Astrocyte (in vitro differentiated cells and primary cell): ENCODE results near the gene MPRIP. TPM values are rescaled to one million over a fixed set of nuclear protein-coding genes. Genes with fewer than 3 reads are reported as not detected.

Experiments
- DNase-seq: peaks from one replicate; pipeline ENCODE4 v3.0.0-alpha.2; 2010; ENCODE audit warnings: low read depth
- FAIRE-seq: peaks from 2 replicates; lab custom pipeline; 2011; peaks lifted over from hg19 to GRCh38; lab: Jason Lieb, UNC
- H2AFZ ChIP-seq: 2 replicates; pipeline ENCODE4 v1.6.0; 2012; ENCODE audit warnings: low read depth, low read length, inconsistent platforms
- H3K27ac ChIP-seq: 2 replicates; pipeline ENCODE4 v1.5.1; 2011; ENCODE audit warnings: low read depth, low read length, inconsistent platforms
- H3K27me3 ChIP-seq: 2 replicates; pipeline ENCODE4 v1.6.0; 2011; ENCODE audit warnings: low read length, inconsistent platforms; ENCODE audit not compliant: insufficient read depth
- H3K36me3 ChIP-seq: 2 replicates; pipeline ENCODE4 v1.5.1; 2011; ENCODE audit warnings: low read length, inconsistent platforms; ENCODE audit not compliant: insufficient read depth
- H3K4me1 ChIP-seq: 2 replicates; pipeline ENCODE4 v1.5.1; 2011; ENCODE audit warnings: low read length, inconsistent platforms; ENCODE audit not compliant: insufficient read depth
- H3K4me2 ChIP-seq: 2 replicates; pipeline ENCODE4 v1.6.0; 2012; ENCODE audit warnings: low read length, inconsistent platforms
- H3K4me3 ChIP-seq: 2 replicates; pipeline ENCODE4 v1.5.1; 2011; ENCODE audit warnings: low read depth, mild to moderate bottlenecking, low read length, inconsistent platforms; ENCODE audit not compliant: insufficient read depth
- H3K79me2 ChIP-seq: 2 replicates; pipeline ENCODE4 v1.6.0; 2012; ENCODE audit warnings: mild to moderate bottlenecking, low read length, inconsistent platforms; ENCODE audit not compliant: insufficient read depth
- H3K9ac ChIP-seq: 2 replicates; pipeline ENCODE4 v1.6.0; 2012; ENCODE audit warnings: mild to moderate bottlenecking, low read length, inconsistent platforms
- H3K9me3 ChIP-seq: 2 replicates; pipeline ENCODE4 v1.5.1; 2012; ENCODE audit warnings: low read depth, mild to moderate bottlenecking, low read length, inconsistent platforms; ENCODE audit not compliant: insufficient read depth
- H4K20me1 ChIP-seq: 2 replicates; pipeline ENCODE4 v1.6.0; 2012; ENCODE audit warnings: low read length, inconsistent platforms; ENCODE audit not compliant: insufficient read depth
- H3K27ac Mint-ChIP-seq: one replicate; pipeline ENCODE4 v1.8.0; 2021; ENCODE audit warnings: mild to moderate bottlenecking, mixed read lengths; ENCODE audit not compliant: unreplicated experiment
- H3K27me3 Mint-ChIP-seq: one replicate; pipeline ENCODE4 v1.8.0; 2021; ENCODE audit warnings: low read depth, mixed read lengths; ENCODE audit not compliant: unreplicated experiment
- H3K36me3 Mint-ChIP-seq: one replicate; pipeline ENCODE4 v1.8.0; 2021; ENCODE audit warnings: low read depth, mixed read lengths; ENCODE audit not compliant: unreplicated experiment
- H3K4me1 Mint-ChIP-seq: one replicate; pipeline ENCODE4 v1.8.0; 2021; ENCODE audit warnings: low read depth, mixed read lengths; ENCODE audit not compliant: unreplicated experiment
- H3K4me3 Mint-ChIP-seq: one replicate; pipeline ENCODE4 v1.8.0; 2021; ENCODE audit warnings: mild to moderate bottlenecking, moderate library complexity, mixed read lengths; ENCODE audit not compliant: unreplicated experiment
- H3K9me3 Mint-ChIP-seq: one replicate; pipeline ENCODE4 v1.8.0; 2021; ENCODE audit warnings: mild to moderate bottlenecking, mixed read lengths; ENCODE audit not compliant: unreplicated experiment
- CTCF ChIP-seq: IDR thresholded peaks from 2 replicates; pipeline ENCODE4 v1.5.1; 2011; ENCODE audit warnings: low read depth, mild to moderate bottlenecking, inconsistent platforms, low read length, moderate library complexity; ENCODE audit not compliant: insufficient read depth
- EZH2 ChIP-seq: IDR thresholded peaks from 2 replicates; pipeline ENCODE4 v1.6.1; 2012; ENCODE audit warnings: mild to moderate bottlenecking, low read length, inconsistent platforms; ENCODE audit not compliant: insufficient read depth
- total RNA-seq: library from RNA; stranded (reverse); gene quantifications from 2 replicates; pipeline ENCODE4 v1.2.1, GENCODE V29; 2021

Gene MPRIP
- total RNA-seq, 1 donor from 2014 or later: 176 TPM

- H3K27ac Mint-ChIP-seq: no peak overlapping the region
Observed at GRCh38 chr17:17069849-17070248, 27.6 kb downstream of the MPRIP start.

GRCh38 chr17:17070931-17071330, 28.7 kb downstream of the MPRIP start:
- peaks cover 50% of the 10 kb centered on the region for H3K4me1 Mint-ChIP-seq
- Histone ChIP-seq H3K27me3 (no peaks in the 10 kb centered on the region), H3K9ac (no peak overlapping the region), H3K4me3 (no peak overlapping the region), H3K4me1 (peaks cover 37% of the 10 kb centered on the region), H3K79me2 (peaks cover 100% of the 10 kb centered on the region), H2AFZ (no peak overlapping the region), H3K4me2 (no peak overlapping the region), H4K20me1 (peaks cover 98% of the 10 kb centered on the region), H3K9me3 (no peaks in the 10 kb centered on the region), H3K27ac (no peak overlapping the region), H3K36me3 (no peaks in the 10 kb centered on the region)
- H3K4me3 Mint-ChIP-seq: no peak overlapping the region
- peaks cover 12% of the 10 kb centered on the region for H3K36me3 Mint-ChIP-seq
- H3K27ac Mint-ChIP-seq: peak overlapping the region; percentile 67
- TF ChIP-seq EZH2: no peak
- no peak for TF ChIP-seq CTCF
- no peaks in the 10 kb centered on the region for H3K27me3 Mint-ChIP-seq
- H3K9me3 Mint-ChIP-seq: peaks cover 1% of the 10 kb centered on the region
- DNase-seq (no peak), FAIRE-seq (no peak)

More at GRCh38 chr17:17069849-17070248, 27.6 kb downstream of the MPRIP start:
- Histone ChIP-seq H2AFZ (no peak overlapping the region), H3K9ac (no peak overlapping the region), H3K9me3 (no peaks in the 10 kb centered on the region), H3K4me2 (no peak overlapping the region), H3K27me3 (no peaks in the 10 kb centered on the region), H4K20me1 (peaks cover 98% of the 10 kb centered on the region), H3K4me1 (peaks cover 30% of the 10 kb centered on the region), H3K4me3 (no peak overlapping the region), H3K36me3 (no peaks in the 10 kb centered on the region), H3K79me2 (peaks cover 100% of the 10 kb centered on the region), H3K27ac (no peak overlapping the region)
- H3K4me1 Mint-ChIP-seq: peaks cover 41% of the 10 kb centered on the region
- H3K27me3 Mint-ChIP-seq: no peaks in the 10 kb centered on the region
- no peak for TF ChIP-seq EZH2
- no peak for TF ChIP-seq CTCF
- DNase-seq (no peak), FAIRE-seq (no peak)
- H3K9me3 Mint-ChIP-seq: peaks cover 1% of the 10 kb centered on the region
- H3K36me3 Mint-ChIP-seq: peaks cover 12% of the 10 kb centered on the region
- no peak overlapping the region for H3K4me3 Mint-ChIP-seq

GRCh38 chr17:17071531-17072360, 29.5 kb downstream of the MPRIP start:
- Histone ChIP-seq H3K36me3 (peaks cover 7% of the 10 kb centered on the region), H3K4me1 (peaks cover 36% of the 10 kb centered on the region), H3K4me2 (no peak overlapping the region), H3K79me2 (peaks cover 100% of the 10 kb centered on the region), H3K9me3 (no peaks in the 10 kb centered on the region), H3K4me3 (no peak overlapping the region), H3K27me3 (no peaks in the 10 kb centered on the region), H4K20me1 (peaks cover 98% of the 10 kb centered on the region), H3K9ac (no peak overlapping the region), H2AFZ (no peak overlapping the region), H3K27ac (no peak overlapping the region)
- TF ChIP-seq EZH2 (no peak), CTCF (no peak)
- Mint-ChIP-seq H3K4me1 (peaks cover 54% of the 10 kb centered on the region), H3K9me3 (peaks cover 1% of the 10 kb centered on the region), H3K27ac (peak overlapping the region; percentile 29), H3K4me3 (no peak overlapping the region), H3K36me3 (peaks cover 12% of the 10 kb centered on the region), H3K27me3 (no peaks in the 10 kb centered on the region)
- DNase-seq (no peak), FAIRE-seq (no peak)
